Effector memory CD4-positive, alpha-beta T cell (primary cell): ENCODE data around the gene LENG1.

ENCODE experiments used
- DNase-seq, 3 donors: peaks; one replicate each; pipeline ENCODE4 v3.0.0-alpha.2; 2020
- H3K27ac ChIP-seq: 2 replicates; pipeline ENCODE4 v1.7.0; 2013; ENCODE audit warnings: mild to moderate bottlenecking, low read length, moderate library complexity; ENCODE audit not compliant: insufficient read depth, poor library complexity, severe bottlenecking
- H3K27me3 ChIP-seq: replicated peaks from 2 replicates; pipeline ENCODE4 v1.7.0; 2013; ENCODE audit warnings: mild to moderate bottlenecking, low read length; ENCODE audit not compliant: insufficient read depth, control insufficient read depth, poor library complexity, severe bottlenecking
- H3K36me3 ChIP-seq: 2 replicates; pipeline ENCODE4 v1.7.0; 2013; ENCODE audit warnings: mild to moderate bottlenecking, low read length, moderate library complexity; ENCODE audit not compliant: control insufficient read depth, insufficient read depth
- H3K4me1 ChIP-seq: 2 replicates; pipeline ENCODE4 v1.7.0; 2013; ENCODE audit warnings: low read length, mild to moderate bottlenecking; ENCODE audit not compliant: control insufficient read depth, insufficient read depth, poor library complexity, severe bottlenecking
- H3K4me3 ChIP-seq: 2 replicates; pipeline ENCODE4 v1.7.0; 2013; ENCODE audit warnings: low read length, low read depth, mild to moderate bottlenecking; ENCODE audit not compliant: insufficient read depth, poor library complexity, severe bottlenecking
- H3K9me3 ChIP-seq: 2 replicates; pipeline ENCODE4 v1.7.0; 2013; ENCODE audit warnings: mild to moderate bottlenecking, low read length, moderate library complexity; ENCODE audit not compliant: control insufficient read depth

Gene LENG1

DNA sequence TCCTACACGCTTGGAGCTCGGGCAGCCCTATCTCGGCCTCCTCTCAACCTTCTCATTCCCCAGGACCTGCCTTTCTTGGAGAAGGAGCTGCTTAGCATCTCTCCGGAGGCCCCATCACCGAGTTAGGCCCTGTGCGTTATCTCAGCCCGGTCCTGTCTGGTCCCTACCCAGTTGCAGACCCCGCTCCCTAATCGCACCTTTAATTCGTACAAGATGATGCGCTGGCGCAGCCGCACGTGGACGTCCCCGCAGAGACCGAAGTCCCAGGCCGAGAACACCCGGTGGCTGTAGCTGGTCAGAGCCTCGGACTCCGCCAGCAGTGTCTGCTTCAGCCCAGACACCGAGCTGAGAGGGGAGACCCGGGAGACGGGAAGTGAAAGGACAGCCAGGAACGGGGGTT lies 5.7 kb upstream of the LENG1 start:
- Histone ChIP-seq H3K9me3 (no peaks in the 10 kb centered on the region), H3K4me3 (no peak overlapping the region), H3K27me3 (no peaks in the 10 kb centered on the region), H3K4me1 (peaks cover 33% of the 10 kb centered on the region), H3K36me3 (no peaks in the 10 kb centered on the region), H3K27ac (no peak overlapping the region)
- DNase-seq: no peak

DNA sequence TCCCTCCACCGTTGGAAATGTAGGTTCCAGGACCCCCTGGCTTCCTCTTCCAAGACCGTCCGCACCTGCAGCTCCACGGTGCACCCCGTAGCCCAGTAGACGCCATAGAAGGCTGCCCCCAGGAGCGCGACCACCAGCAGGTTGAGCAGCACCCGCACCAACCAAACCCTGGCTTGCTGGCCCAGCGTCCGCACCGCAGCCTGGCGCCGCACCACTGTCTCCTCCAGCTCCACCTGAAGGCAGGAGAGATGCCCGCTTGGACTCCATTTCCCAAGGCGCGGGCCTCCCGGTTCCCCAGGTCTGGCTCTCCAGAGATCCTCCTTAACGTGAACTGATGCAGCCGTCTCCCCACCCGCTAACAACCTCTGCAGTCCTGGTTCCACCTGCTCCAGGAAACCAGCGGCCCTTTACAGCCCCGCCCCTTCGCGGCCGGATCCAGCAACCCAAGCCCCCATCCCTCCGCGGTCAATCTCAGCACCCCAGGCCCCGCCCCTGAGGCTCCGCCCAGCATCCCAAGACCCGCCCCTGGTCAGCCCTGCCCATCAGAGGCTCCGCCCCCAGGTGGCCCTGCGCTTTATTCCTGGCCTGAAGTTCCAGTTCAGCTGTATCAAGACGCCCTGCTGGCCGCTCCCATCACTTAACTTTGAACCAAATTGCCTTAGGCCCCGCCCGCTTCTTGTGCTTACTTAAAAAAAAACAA lies 5.0 kb upstream of the LENG1 start:
- Histone ChIP-seq H3K27me3 (no peaks in the 10 kb centered on the region), H3K4me1 (peaks cover 35% of the 10 kb centered on the region), H3K27ac (no peak overlapping the region), H3K9me3 (no peaks in the 10 kb centered on the region), H3K36me3 (no peaks in the 10 kb centered on the region), H3K4me3 (no peak overlapping the region)
- peak; percentile 56 to 71 (median 58) for DNase-seq

DNA sequence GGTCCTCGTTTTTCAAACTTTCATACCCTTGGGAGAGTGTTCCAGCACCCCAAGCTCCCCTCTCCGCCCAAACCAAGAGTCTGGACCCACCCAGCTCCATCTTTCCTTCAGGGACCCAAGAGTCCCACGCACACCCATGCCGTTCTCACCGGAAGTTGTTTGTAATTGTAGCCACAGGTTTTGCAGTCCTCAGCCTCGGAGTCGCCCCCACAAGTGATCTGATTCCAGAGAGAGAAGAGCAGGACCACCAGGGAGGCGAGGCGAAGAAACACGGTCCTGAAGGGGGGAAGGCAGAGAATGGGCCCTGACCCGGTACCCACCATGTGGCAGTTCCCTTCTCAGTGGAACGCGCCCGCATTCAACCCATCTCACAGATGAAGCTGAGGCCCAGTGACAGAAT lies 3.4 kb upstream of the LENG1 start:
- Histone ChIP-seq H3K27ac (no peak overlapping the region), H3K27me3 (no peaks in the 10 kb centered on the region), H3K4me1 (peaks cover 43% of the 10 kb centered on the region), H3K36me3 (peaks cover 6% of the 10 kb centered on the region), H3K9me3 (no peaks in the 10 kb centered on the region), H3K4me3 (peak overlapping the region; percentile 40)
- no peak for DNase-seq

DNA sequence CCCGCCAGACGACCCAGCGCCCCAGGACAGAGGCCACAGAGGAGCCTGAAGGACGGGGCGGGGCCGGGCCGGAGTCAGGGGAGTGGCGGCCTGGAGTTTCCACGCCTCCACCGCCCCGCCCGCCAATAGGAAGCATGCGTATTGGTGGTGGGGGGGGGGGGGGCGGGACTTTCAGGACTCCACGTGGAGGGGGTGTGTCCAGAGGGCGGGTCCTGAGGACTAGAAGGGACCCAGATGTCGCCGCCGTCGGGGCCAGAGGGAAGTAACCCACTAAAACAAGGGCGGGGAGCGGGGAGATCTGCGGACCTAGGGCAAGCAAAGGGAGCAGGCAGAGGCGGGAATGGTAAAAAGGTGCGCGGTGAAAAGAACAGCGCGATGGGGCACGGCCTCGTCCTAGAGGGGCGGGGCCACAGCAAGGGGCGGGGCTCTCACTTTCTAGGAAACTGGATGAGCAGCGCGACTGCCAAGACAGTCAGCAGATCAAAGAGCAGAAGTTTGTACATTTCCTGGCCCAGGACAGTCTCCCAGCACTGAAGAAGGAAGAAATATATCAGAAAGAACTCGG lies 2.8 kb upstream of the LENG1 start:
- peaks cover 10% of the 10 kb centered on the region for H3K36me3 ChIP-seq
- no peaks in the 10 kb centered on the region for H3K9me3 ChIP-seq
- DNase-seq: peak; percentile 66 to 76 (median 67)
- peaks cover 47% of the 10 kb centered on the region for H3K4me1 ChIP-seq
- peak overlapping the region; percentile 25 for H3K27ac ChIP-seq
- H3K27me3 ChIP-seq: no peaks in the 10 kb centered on the region
- H3K4me3 ChIP-seq: peak overlapping the region; percentile 40

DNA sequence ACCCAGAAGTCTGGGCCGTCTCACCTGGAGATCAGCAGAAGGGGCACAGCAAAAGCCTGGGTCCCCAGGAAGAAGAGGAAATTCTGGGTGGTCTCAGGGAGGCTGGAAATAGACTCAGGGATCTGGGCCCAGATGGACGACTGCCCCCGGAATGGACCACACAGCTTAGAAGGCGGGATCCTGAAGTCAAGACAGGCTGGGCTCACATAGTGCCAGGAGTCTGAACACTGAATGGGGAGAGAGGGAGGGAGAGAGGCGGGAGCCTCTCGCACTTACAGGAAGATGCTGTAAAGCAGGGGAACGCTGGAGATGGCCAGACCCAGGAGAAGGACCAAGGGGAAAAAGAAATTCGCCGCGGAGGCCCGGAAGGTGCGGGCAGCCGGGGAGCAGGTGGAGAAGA lies 1.3 kb upstream of the LENG1 start:
- H3K4me1 ChIP-seq: peaks cover 47% of the 10 kb centered on the region

DNA sequence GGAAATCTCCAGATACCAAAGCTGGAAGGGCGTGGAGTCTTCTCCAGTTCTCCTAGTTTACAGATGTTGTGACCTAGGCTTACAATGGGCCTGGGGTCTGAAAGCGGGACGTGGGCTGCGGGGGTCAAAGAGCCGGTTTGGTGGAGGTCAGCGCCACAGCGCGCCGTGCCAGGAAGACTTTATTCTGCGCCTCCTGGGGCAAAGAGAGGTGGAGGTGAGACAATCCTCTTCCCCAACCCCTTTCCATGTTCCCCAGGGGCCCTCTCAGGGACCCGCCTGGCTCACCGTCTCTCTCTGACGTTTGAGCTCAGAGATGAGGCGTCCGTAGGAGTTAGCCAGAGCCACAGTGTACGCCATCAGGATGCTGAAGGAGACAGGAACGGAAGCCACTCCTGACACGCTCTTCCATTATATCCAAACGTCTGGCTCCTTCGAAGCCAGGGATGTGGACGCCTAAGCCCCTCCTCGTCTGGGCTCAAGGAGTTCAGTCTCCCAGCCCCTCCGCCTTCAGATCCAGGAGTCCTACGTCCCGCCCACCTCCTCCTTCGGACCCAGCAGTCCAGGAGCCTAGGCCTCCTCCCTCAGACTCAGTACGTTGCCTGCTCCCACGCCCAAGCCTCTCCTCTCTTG lies 776 bp upstream of the LENG1 start:
- no peaks in the 10 kb centered on the region for H3K9me3 ChIP-seq
- DNase-seq: no peak
- no peaks in the 10 kb centered on the region for H3K27me3 ChIP-seq
- peak overlapping the region; percentile 78 for H3K27ac ChIP-seq
- peak overlapping the region; percentile 55 for H3K4me3 ChIP-seq
- H3K36me3 ChIP-seq: peaks cover 30% of the 10 kb centered on the region
- peaks cover 52% of the 10 kb centered on the region for H3K4me1 ChIP-seq

More for the DNA sequence above, 1.3 kb upstream of the LENG1 start:
- H3K9me3 ChIP-seq: no peaks in the 10 kb centered on the region
- peak overlapping the region; percentile 55 for H3K4me3 ChIP-seq
- DNase-seq: no peak
- H3K27me3 ChIP-seq: no peaks in the 10 kb centered on the region
- H3K27ac ChIP-seq: peak overlapping the region; percentile 78
- peaks cover 25% of the 10 kb centered on the region for H3K36me3 ChIP-seq

DNA sequence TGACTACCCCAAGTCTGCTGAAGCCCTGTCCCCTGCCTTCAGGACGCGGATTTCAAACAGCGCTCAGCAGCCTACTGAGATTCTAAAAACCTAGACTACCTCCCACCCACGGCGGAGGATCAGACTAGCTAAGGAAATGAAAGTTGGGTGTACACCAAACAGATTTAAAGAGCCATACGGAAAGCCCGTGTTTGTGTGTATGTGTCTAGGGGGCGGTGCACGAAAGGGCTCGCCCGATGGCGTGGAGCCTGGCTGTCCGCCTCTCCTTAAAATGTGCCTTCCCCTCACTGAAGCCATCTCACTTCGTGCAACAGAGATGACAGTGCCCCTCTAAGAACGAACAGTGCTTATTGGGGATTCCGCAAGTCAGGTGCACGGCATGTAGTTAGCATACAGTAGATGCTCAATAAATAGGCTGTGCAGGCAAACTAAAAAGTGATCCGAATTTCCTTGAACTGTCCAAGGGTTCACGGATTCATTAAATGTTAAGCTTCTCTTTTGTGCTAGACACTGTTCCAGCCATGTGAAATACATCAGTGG lies 639 bp downstream of the LENG1 start:
- Histone ChIP-seq H3K4me3 (peak overlapping the region; percentile 60), H3K4me1 (peaks cover 54% of the 10 kb centered on the region), H3K27me3 (no peaks in the 10 kb centered on the region), H3K9me3 (no peaks in the 10 kb centered on the region), H3K27ac (peak overlapping the region; percentile 83), H3K36me3 (peaks cover 45% of the 10 kb centered on the region)
- no peak for DNase-seq

DNA sequence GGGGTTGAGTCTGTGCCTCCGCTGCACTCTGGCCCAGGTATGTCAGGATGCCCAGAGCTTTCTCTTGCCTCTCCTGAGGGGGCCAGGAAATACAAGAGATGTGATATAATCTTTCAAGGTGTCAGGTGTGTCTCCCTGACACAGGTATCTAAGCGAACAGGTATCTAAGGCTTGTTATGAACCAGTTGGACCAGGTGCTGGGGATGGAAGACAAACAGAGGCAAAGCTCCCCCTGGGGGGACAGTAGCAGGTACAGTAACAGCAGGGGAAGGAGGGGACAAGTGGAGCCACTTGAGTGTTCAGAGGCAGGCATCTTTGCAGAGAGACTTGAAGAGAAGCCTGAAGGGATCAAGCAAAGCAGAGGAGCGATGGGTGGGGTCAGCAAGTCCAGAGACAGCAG lies 2.6 kb downstream of the LENG1 start:
- Histone ChIP-seq H3K27ac (peak overlapping the region; percentile 34), H3K36me3 (peaks cover 64% of the 10 kb centered on the region), H3K27me3 (no peaks in the 10 kb centered on the region), H3K9me3 (no peaks in the 10 kb centered on the region), H3K4me3 (no peak overlapping the region), H3K4me1 (peaks cover 40% of the 10 kb centered on the region)
- DNase-seq: no peak

DNA sequence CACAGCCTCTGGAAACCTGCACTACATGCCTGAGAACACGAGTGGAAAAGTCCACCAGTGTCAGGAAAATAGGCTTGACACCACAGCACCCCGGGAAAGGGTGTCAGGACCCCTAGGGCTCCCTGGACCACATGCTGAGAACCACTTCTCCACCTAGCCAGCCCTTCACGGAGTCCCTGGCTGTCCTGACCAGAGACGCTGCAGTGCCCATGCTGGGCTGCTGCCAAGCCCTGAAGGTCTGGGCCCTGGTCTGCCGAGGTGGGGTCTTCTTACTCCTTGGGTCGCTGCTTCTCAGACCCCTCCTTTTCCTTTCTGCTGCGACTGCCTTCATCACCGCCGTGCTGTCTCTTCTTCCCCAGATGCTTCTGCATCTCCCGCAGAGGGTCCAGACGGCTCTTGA lies 3.0 kb downstream of the LENG1 start:
- Histone ChIP-seq H3K4me1 (peaks cover 40% of the 10 kb centered on the region), H3K4me3 (no peak overlapping the region), H3K27me3 (no peaks in the 10 kb centered on the region), H3K9me3 (no peaks in the 10 kb centered on the region), H3K27ac (no peak overlapping the region), H3K36me3 (peaks cover 66% of the 10 kb centered on the region)
- DNase-seq: no peak

DNA sequence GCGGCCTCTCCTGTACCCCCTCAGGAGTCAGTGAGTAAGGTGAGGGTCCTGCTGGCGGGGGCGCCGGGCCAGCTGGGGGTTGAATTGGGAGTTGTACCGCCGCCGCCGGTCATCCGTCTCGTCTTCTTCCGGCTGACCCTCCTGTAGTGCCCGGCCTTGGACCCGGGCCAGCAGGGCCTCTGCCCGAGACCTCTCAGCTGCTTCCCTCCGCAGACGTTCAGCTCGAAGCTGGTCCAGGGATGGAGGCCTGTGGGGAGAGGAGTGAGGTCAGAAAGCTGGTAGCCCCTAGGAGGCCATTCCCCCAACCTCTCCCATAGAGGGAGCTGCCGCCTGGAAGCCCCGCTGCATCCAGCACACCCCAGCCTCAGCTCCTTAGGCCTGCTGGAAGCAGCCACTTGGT lies 3.8 kb downstream of the LENG1 start:
- peaks cover 38% of the 10 kb centered on the region for H3K4me1 ChIP-seq
- H3K27me3 ChIP-seq: no peaks in the 10 kb centered on the region
- H3K9me3 ChIP-seq: no peaks in the 10 kb centered on the region
- H3K4me3 ChIP-seq: no peak overlapping the region
- H3K36me3 ChIP-seq: peaks cover 72% of the 10 kb centered on the region
- peak overlapping the region; percentile 23 for H3K27ac ChIP-seq
- DNase-seq: no peak
